IMR-90 (cell line): ENCODE measurements around the gene SLC6A11. TPM values are rescaled to one million over a fixed set of nuclear protein-coding genes. Genes with fewer than 3 reads are reported as not detected.

Source experiments
- ATAC-seq: fragments of 200-7000 bp; cut with Tn5 transposase; 2 replicates; pipeline ENCODE4 v1.9.1; 2020; ENCODE audit warnings: low read depth, mild to moderate bottlenecking, moderate library complexity
- BruUV-seq: library from RNA; stranded (reverse); fragments of 400-500 nt; replicated peaks from 2 replicates; lab custom pipeline; 2021; lab: Mats Ljungman, UMichigan
- CTCF ChIA-PET: fragments of 300-600 bp; formaldehyde crosslinking; extraction: SDS; loops from one replicate; lab custom pipeline; 2021; ENCODE audit warnings: antibody characterized with exemption; lab: Yijun Ruan, JAX
- POLR2A ChIA-PET: fragments of 300-600 bp; sonication (Branson Sonifier 250); formaldehyde crosslinking; loops from one replicate; lab custom pipeline; 2022; ENCODE audit warnings: antibody characterized with exemption; ENCODE audit not compliant: unreplicated experiment; lab: Charles Lee
- DNase-seq: peaks from one replicate; pipeline ENCODE4 v3.0.0; 2013
- H2AFZ ChIP-seq: replicated peaks from 2 replicates; pipeline ENCODE3; 2013; ENCODE audit warnings: low read length, mild to moderate bottlenecking; ENCODE audit not compliant: poor library complexity
- H2AK5ac ChIP-seq: 2 replicates; pipeline ENCODE4 v1.6.1; 2013; ENCODE audit warnings: low read depth, low read length, inconsistent platforms
- H2AK9ac ChIP-seq: replicated peaks from 2 replicates; pipeline ENCODE3; 2013; ENCODE audit warnings: mild to moderate bottlenecking, low read depth, low read length, moderate library complexity; ENCODE audit not compliant: poor library complexity
- H2BK120ac ChIP-seq: 2 replicates; pipeline ENCODE4 v1.6.1; 2013; ENCODE audit warnings: low read depth, low read length, inconsistent platforms
- H2BK15ac ChIP-seq: 3 replicates; pipeline ENCODE4 v1.6.1; 2013; ENCODE audit warnings: low read depth, low read length, inconsistent platforms
- H2BK20ac ChIP-seq: 2 replicates; pipeline ENCODE4 v1.6.1; 2013; ENCODE audit warnings: low read depth, mild to moderate bottlenecking, inconsistent platforms, low read length, moderate library complexity
- H2BK5ac ChIP-seq: 2 replicates; pipeline ENCODE4 v1.6.1; 2013; ENCODE audit warnings: mild to moderate bottlenecking, low read depth, low read length, inconsistent platforms; ENCODE audit not compliant: poor library complexity, severe bottlenecking
- H3K14ac ChIP-seq: replicated peaks from 2 replicates; pipeline ENCODE4 v1.6.1; 2013; ENCODE audit warnings: low read depth, low read length, inconsistent platforms
- H3K18ac ChIP-seq: 2 replicates; pipeline ENCODE4 v1.6.1; 2013; ENCODE audit warnings: low read depth, low read length, control low read depth
- H3K23ac ChIP-seq: 2 replicates; pipeline ENCODE4 v1.6.1; 2013; ENCODE audit warnings: low read depth, low read length, inconsistent platforms
- H3K27ac ChIP-seq: 2 replicates; pipeline ENCODE4 v1.5.1; 2013; ENCODE audit warnings: mild to moderate bottlenecking, control low read depth, low read length; ENCODE audit not compliant: insufficient read depth
- H3K27me3 ChIP-seq: 2 replicates; pipeline ENCODE4 v1.6.1; 2013; ENCODE audit warnings: low read length; ENCODE audit not compliant: control insufficient read depth, insufficient read depth
- H3K36me3 ChIP-seq: 2 replicates; pipeline ENCODE4 v1.6.1; 2013; ENCODE audit warnings: low read length, mixed read lengths; ENCODE audit not compliant: control insufficient read depth, insufficient read depth
- H3K4ac ChIP-seq: 2 replicates; pipeline ENCODE4 v1.6.1; 2013; ENCODE audit warnings: low read depth, low read length, inconsistent platforms
- H3K4me1 ChIP-seq: 2 replicates; pipeline ENCODE4 v1.6.1; 2013; ENCODE audit warnings: low read length, mixed read lengths; ENCODE audit not compliant: control insufficient read depth, insufficient read depth
- H3K4me2 ChIP-seq: 2 replicates; pipeline ENCODE4 v1.6.1; 2013; ENCODE audit warnings: low read depth, mild to moderate bottlenecking, control low read depth, low read length, moderate library complexity
- H3K4me3 ChIP-seq: 2 replicates; pipeline ENCODE4 v1.5.1; 2013; ENCODE audit warnings: low read depth, mild to moderate bottlenecking, control low read depth, low read length, moderate library complexity; ENCODE audit not compliant: insufficient read depth
- H3K56ac ChIP-seq: 2 replicates; pipeline ENCODE4 v1.6.1; 2013; ENCODE audit warnings: low read length, inconsistent platforms; ENCODE audit not compliant: insufficient read depth; ENCODE audit errors: extremely low read depth
- H3K79me1 ChIP-seq, 2 experiments: 2 replicates each; pipeline ENCODE4 v1.6.1; 2013; ENCODE audit warnings: low read length in 2 of 2, inconsistent platforms in 1 of 2, low read depth in 1 of 2
- H3K9ac ChIP-seq: 2 replicates; pipeline ENCODE4 v1.6.1; 2013; ENCODE audit warnings: low read depth, low read length, control low read depth
- H3K9me1 ChIP-seq: 2 replicates; pipeline ENCODE4 v1.6.1; 2013; ENCODE audit warnings: low read length, inconsistent platforms; ENCODE audit not compliant: insufficient read depth
- H3K9me3 ChIP-seq: 2 replicates; pipeline ENCODE4 v1.6.1; 2013; ENCODE audit warnings: low read length; ENCODE audit not compliant: control insufficient read depth, insufficient read depth
- H4K20me1 ChIP-seq: 2 replicates; pipeline ENCODE4 v1.6.1; 2013; ENCODE audit warnings: low read length, inconsistent platforms; ENCODE audit not compliant: insufficient read depth
- H4K5ac ChIP-seq: 2 replicates; pipeline ENCODE4 v1.6.1; 2013; ENCODE audit warnings: mild to moderate bottlenecking, low read depth, low read length, control low read depth
- H4K8ac ChIP-seq, 2 experiments: 2 replicates each; pipeline ENCODE4 v1.6.1; 2013; ENCODE audit warnings: low read depth in 2 of 2, low read length in 2 of 2, control low read depth in 1 of 2, inconsistent platforms in 1 of 2
- H4K91ac ChIP-seq: 2 replicates; pipeline ENCODE4 v1.6.1; 2013; ENCODE audit warnings: low read depth, low read length, inconsistent platforms; ENCODE audit not compliant: insufficient read depth
- BHLHE40 ChIP-seq: fragments of 150-350 bp; IDR thresholded peaks from 2 replicates; pipeline ENCODE4 v1.6.1; 2016; ENCODE audit warnings: mild to moderate bottlenecking, low read depth, low read length
- CEBPB ChIP-seq: IDR thresholded peaks from 2 replicates; pipeline ENCODE4 v1.6.1; 2012; ENCODE audit warnings: low read depth, low read length, improper control_type of control experiment
- CHD1 ChIP-seq: IDR thresholded peaks from 2 replicates; pipeline ENCODE4 v1.6.1; 2012; ENCODE audit warnings: low read depth, low read length, improper control_type of control experiment
- FOS ChIP-seq: fragments of 150-350 bp; IDR thresholded peaks from 2 replicates; pipeline ENCODE4 v1.6.1; 2016; ENCODE audit warnings: low read depth, low read length
- MAFK ChIP-seq: IDR thresholded peaks from 2 replicates; pipeline ENCODE4 v1.6.1; 2012; ENCODE audit warnings: low read depth, low read length, improper control_type of control experiment
- MAZ ChIP-seq: IDR thresholded peaks from 2 replicates; pipeline ENCODE4 v1.6.1; 2012; ENCODE audit warnings: low read depth, mild to moderate bottlenecking, low read length, improper control_type of control experiment, moderate library complexity, borderline replicate concordance
- MXI1 ChIP-seq: IDR thresholded peaks from 2 replicates; pipeline ENCODE4 v1.6.1; 2012; ENCODE audit warnings: low read depth, mild to moderate bottlenecking, low read length, moderate library complexity, borderline replicate concordance
- NFE2L2 ChIP-seq: fragments of 150-350 bp; IDR thresholded peaks from 2 replicates; pipeline ENCODE4 v1.6.1; 2016; ENCODE audit warnings: low read depth, mild to moderate bottlenecking, low read length
- POLR2A ChIP-seq: IDR thresholded peaks from 2 replicates; pipeline ENCODE4 v1.6.1; 2012; ENCODE audit warnings: mild to moderate bottlenecking, low read depth, low read length
- RAD21 ChIP-seq: IDR thresholded peaks from 2 replicates; pipeline ENCODE4 v1.6.1; 2012; ENCODE audit warnings: low read length, improper control_type of control experiment
- RCOR1 ChIP-seq: IDR thresholded peaks from 2 replicates; pipeline ENCODE4 v1.6.1; 2012; ENCODE audit warnings: mild to moderate bottlenecking, low read length, improper control_type of control experiment; ENCODE audit not compliant: insufficient replicate concordance
- RFX5 ChIP-seq: IDR thresholded peaks from 2 replicates; pipeline ENCODE4 v1.8.0; 2012; ENCODE audit warnings: low read depth, mild to moderate bottlenecking, low read length, moderate library complexity
- SMC3 ChIP-seq: fragments of 150-350 bp; IDR thresholded peaks from 2 replicates; pipeline ENCODE4 v1.6.1; 2016; ENCODE audit warnings: low read depth, mild to moderate bottlenecking, antibody characterized with exemption, low read length, moderate library complexity
- USF2 ChIP-seq: fragments of 150-350 bp; IDR thresholded peaks from 2 replicates; pipeline ENCODE4 v1.6.1; 2017; ENCODE audit warnings: mild to moderate bottlenecking, antibody characterized with exemption, low read length, low read depth
- WGBS, 2 experiments: methylation state at CpG; one replicate each; pipeline versions ENCODE4 v1.1.5 to v1.1.7; 2013; ENCODE audit warnings: missing lambda C conversion rate in 2 of 2; ENCODE audit not compliant: insufficient read length in 1 of 2; ENCODE audit errors: extremely low coverage in 2 of 2; 5-methylcytosine and 5-hydroxymethylcytosine counted together
- dilution Hi-C: fragments of 300-500 bp; cut with HindIII; formaldehyde crosslinking; loops from one replicate; pipeline ENCODE4 v1.14.3; 2018; ENCODE audit warnings: low sequenced_read_pairs; ENCODE audit not compliant: unreplicated experiment
- in situ Hi-C: fragments of 300-500 bp; cut with MboI; formaldehyde crosslinking; loops from 3 replicates; pipeline ENCODE4 v1.14.3; 2019; ENCODE audit warnings: low sequenced_read_pairs, inconsistent platforms, mixed read lengths
- intact Hi-C: fragments of 100-400 bp; cut with micrococcal nuclease; formaldehyde crosslinking; loops from 2 replicates; pipeline ENCODE4 v1.10.0; 2022
- polyA plus RNA-seq, 3 experiments: library from polyadenylated mRNA; depleted of rRNA; stranded (reverse); fragments of >200 nt; gene quantifications; 2 replicates each; pipeline ENCODE4 v1.2.3, GENCODE V29; 2012; ENCODE audit warnings: low replicate concordance in 1 of 3
- total RNA-seq: library from RNA; depleted of rRNA; stranded (reverse); fragments of >200 nt; gene quantifications from 2 replicates; pipeline ENCODE4 v1.2.3, GENCODE V29; 2012
- TF ChIP-seq, protein P1 (sequence below): conservative IDR thresholded peaks from 2 replicates; pipeline ENCODE4 v1.5.1; 2012; ENCODE audit warnings: mild to moderate bottlenecking, low read depth, low read length, improper control_type of control experiment
- TF ChIP-seq, protein P2 (sequence below): fragments of 150-350 bp; IDR thresholded peaks from 2 replicates; pipeline ENCODE4 v1.6.1; 2016; ENCODE audit warnings: low read depth, mild to moderate bottlenecking, low read length, moderate library complexity, borderline replicate concordance

The SLC6A11 gene
- total and polyA plus RNA-seq, 2 of the 4 experiments (the other 2 are of a cell fraction), result not detected

GRCh38 chr3:10781981-10782380 lies 34.0 kb upstream of the SLC6A11 start:
- H3K4me1 ChIP-seq, result no peaks in the 10 kb centered on the region
- in situ Hi-C loops, result no loop called here
- intact Hi-C loops, result loop anchor here (10.0 kb wide), 1 partner anchor 143 kb away; no protein-coding TSS in a partner anchor
- H2BK5ac ChIP-seq, result no peak overlapping the region
- ChIA-PET POLR2A (no interaction called here), CTCF (interaction anchor here (2.0 kb wide), 1 partner anchor 9 kb away, joined by 5 read pairs; no protein-coding TSS in a partner anchor)
- H3K27me3 ChIP-seq, result no peaks in the 10 kb centered on the region
- DNase-seq (no peak), ATAC-seq (no peak)
- no peaks in the 10 kb centered on the region for H3K79me1 ChIP-seq
- dilution Hi-C loops, result no loop called here
- no peak overlapping the region for H2BK120ac ChIP-seq
- H3K9me3 ChIP-seq, result no peaks in the 10 kb centered on the region
- H3K4me2 ChIP-seq, result no peak overlapping the region
- H3K23ac ChIP-seq, result no peak overlapping the region
- H2BK15ac ChIP-seq, result no peak overlapping the region
- H3K56ac ChIP-seq, result no peak overlapping the region
- no peaks in the 10 kb centered on the region for H3K9me1 ChIP-seq
- no peak overlapping the region for H3K4ac ChIP-seq
- H3K27ac ChIP-seq, result no peak overlapping the region
- H3K18ac ChIP-seq, result no peak overlapping the region
- H3K9ac ChIP-seq, result no peak overlapping the region
- BruUV-seq, result no TSS peak
- no peak overlapping the region for H3K4me3 ChIP-seq
- H4K8ac ChIP-seq, result no peak overlapping the region
- no peak overlapping the region for H4K91ac ChIP-seq
- no peak overlapping the region for H3K14ac ChIP-seq
- H2AFZ ChIP-seq, result no peak overlapping the region
- no peak overlapping the region for H2BK20ac ChIP-seq
- H2AK5ac ChIP-seq, result no peak overlapping the region
- TF ChIP-seq CEBPB (no peak), USF2 (no peak), RAD21 (no peak), MAFK (no peak), NFE2L2 (no peak), MXI1 (no peak), CHD1 (no peak), BHLHE40 (no peak), FOS (no peak), RFX5 (no peak), MAZ (no peak), SMC3 (no peak), RCOR1 (no peak), POLR2A (no peak)
- TF ChIP-seq, protein P1, sequence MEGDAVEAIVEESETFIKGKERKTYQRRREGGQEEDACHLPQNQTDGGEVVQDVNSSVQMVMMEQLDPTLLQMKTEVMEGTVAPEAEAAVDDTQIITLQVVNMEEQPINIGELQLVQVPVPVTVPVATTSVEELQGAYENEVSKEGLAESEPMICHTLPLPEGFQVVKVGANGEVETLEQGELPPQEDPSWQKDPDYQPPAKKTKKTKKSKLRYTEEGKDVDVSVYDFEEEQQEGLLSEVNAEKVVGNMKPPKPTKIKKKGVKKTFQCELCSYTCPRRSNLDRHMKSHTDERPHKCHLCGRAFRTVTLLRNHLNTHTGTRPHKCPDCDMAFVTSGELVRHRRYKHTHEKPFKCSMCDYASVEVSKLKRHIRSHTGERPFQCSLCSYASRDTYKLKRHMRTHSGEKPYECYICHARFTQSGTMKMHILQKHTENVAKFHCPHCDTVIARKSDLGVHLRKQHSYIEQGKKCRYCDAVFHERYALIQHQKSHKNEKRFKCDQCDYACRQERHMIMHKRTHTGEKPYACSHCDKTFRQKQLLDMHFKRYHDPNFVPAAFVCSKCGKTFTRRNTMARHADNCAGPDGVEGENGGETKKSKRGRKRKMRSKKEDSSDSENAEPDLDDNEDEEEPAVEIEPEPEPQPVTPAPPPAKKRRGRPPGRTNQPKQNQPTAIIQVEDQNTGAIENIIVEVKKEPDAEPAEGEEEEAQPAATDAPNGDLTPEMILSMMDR, result no peak
- TF ChIP-seq, protein P2, sequence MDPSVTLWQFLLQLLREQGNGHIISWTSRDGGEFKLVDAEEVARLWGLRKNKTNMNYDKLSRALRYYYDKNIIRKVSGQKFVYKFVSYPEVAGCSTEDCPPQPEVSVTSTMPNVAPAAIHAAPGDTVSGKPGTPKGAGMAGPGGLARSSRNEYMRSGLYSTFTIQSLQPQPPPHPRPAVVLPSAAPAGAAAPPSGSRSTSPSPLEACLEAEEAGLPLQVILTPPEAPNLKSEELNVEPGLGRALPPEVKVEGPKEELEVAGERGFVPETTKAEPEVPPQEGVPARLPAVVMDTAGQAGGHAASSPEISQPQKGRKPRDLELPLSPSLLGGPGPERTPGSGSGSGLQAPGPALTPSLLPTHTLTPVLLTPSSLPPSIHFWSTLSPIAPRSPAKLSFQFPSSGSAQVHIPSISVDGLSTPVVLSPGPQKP, result no peak
- no peaks in the 10 kb centered on the region for H3K36me3 ChIP-seq
- H4K20me1 ChIP-seq, result no peaks in the 10 kb centered on the region
- 0% methylated on average over 1 of the region's 2 CpGs; no CpG with 5 or more reads in 1 of the 2 experiments for WGBS, 2 experiments
- H4K5ac ChIP-seq, result no peak overlapping the region
- no peak overlapping the region for H2AK9ac ChIP-seq
